MM.1S (cell line): ENCODE data around the gene DLX4.

ENCODE experiments used
- DNase-seq: peaks from one replicate; pipeline ENCODE4 v3.0.0-alpha.2; 2015
- H2AFZ ChIP-seq: fragments of 300-600 bp; sonication (generic); 2 replicates; pipeline ENCODE4 v1.6.0; 2016; ENCODE audit warnings: antibody characterized with exemption, low read length
- H3F3A ChIP-seq: fragments of 300-600 bp; sonication (generic); 2 replicates; pipeline ENCODE4 v1.6.1; 2016; ENCODE audit warnings: mild to moderate bottlenecking, antibody characterized with exemption, low read length, moderate library complexity, mixed read lengths; ENCODE audit not compliant: insufficient read depth
- H3K27ac ChIP-seq: fragments of 300-600 bp; sonication (generic); 2 replicates; pipeline ENCODE4 v1.5.1; 2016; ENCODE audit warnings: mild to moderate bottlenecking, low read length
- H3K27me3 ChIP-seq: fragments of 300-600 bp; sonication (generic); replicated peaks from 2 replicates; pipeline ENCODE4 v1.6.0; 2016; ENCODE audit warnings: low read length; ENCODE audit not compliant: insufficient read depth
- H3K36me3 ChIP-seq: fragments of 300-600 bp; sonication (generic); replicated peaks from 2 replicates; pipeline ENCODE4 v1.6.1; 2016; ENCODE audit warnings: mild to moderate bottlenecking, low read length, mixed read lengths; ENCODE audit not compliant: insufficient read depth
- H3K4me1 ChIP-seq: fragments of 300-600 bp; sonication (generic); 2 replicates; pipeline ENCODE4 v1.6.1; 2016; ENCODE audit warnings: low read length, mixed read lengths
- H3K4me2 ChIP-seq: fragments of 300-600 bp; sonication (generic); 2 replicates; pipeline ENCODE4 v1.6.0; 2016; ENCODE audit warnings: low read depth, low read length
- H3K4me3 ChIP-seq: fragments of 300-600 bp; sonication (generic); 2 replicates; pipeline ENCODE4 v1.5.1; 2016; ENCODE audit warnings: low read length, mixed read lengths
- H3K79me2 ChIP-seq: fragments of 300-600 bp; sonication (generic); 2 replicates; pipeline ENCODE4 v1.6.1; 2016; ENCODE audit warnings: mixed run types, low read length, mixed read lengths
- H3K9ac ChIP-seq: fragments of 300-600 bp; sonication (generic); 2 replicates; pipeline ENCODE4 v1.6.1; 2016; ENCODE audit warnings: low read length, mixed read lengths
- H3K9me2 ChIP-seq: fragments of 300-600 bp; sonication (generic); replicated peaks from 2 replicates; pipeline ENCODE4 v1.6.1; 2016; ENCODE audit warnings: mild to moderate bottlenecking, low read length, mixed read lengths; ENCODE audit not compliant: insufficient read depth
- H3K9me3 ChIP-seq: fragments of 300-600 bp; sonication (generic); replicated peaks from 2 replicates; pipeline ENCODE4 v1.6.1; 2016; ENCODE audit warnings: mild to moderate bottlenecking, low read length, mixed read lengths; ENCODE audit not compliant: insufficient read depth
- H4K20me1 ChIP-seq: fragments of 300-600 bp; sonication (generic); 2 replicates; pipeline ENCODE4 v1.6.1; 2016; ENCODE audit warnings: mild to moderate bottlenecking, low read length, moderate library complexity, mixed read lengths; ENCODE audit not compliant: insufficient read depth
- CTCF ChIP-seq: fragments of 300-600 bp; sonication (generic); IDR thresholded peaks from 2 replicates; pipeline ENCODE4 v1.5.1; 2016; ENCODE audit warnings: antibody characterized with exemption, low read length, mixed read lengths
- EZH2 ChIP-seq: fragments of 300-600 bp; sonication (generic); optimal IDR thresholded peaks from 2 replicates; pipeline ENCODE3; 2017; ENCODE audit warnings: low read depth, mild to moderate bottlenecking, antibody characterized with exemption, low read length, mixed read lengths
- EZH2phosphoT487 ChIP-seq: fragments of 300-600 bp; sonication (generic); IDR thresholded peaks from 2 replicates; pipeline ENCODE4 v1.6.1; 2018; ENCODE audit warnings: antibody characterized with exemption, low read length

Gene DLX4

GRCh38 chr17:49967621-49968404, 1.2 kb upstream of the DLX4 start:
- TF ChIP-seq EZH2 (peak; percentile 56), CTCF (no peak)
- H3K4me3 ChIP-seq: peak overlapping the region; percentile 82; the same call in 1 of the 2 replicates
- peak overlapping the region; percentile 99 for H3K4me2 ChIP-seq
- H2AFZ ChIP-seq: peak overlapping the region; percentile 37; the same call in 1 of the 2 replicates
- H3K27ac ChIP-seq: no peak overlapping the region
- no peaks in the 10 kb centered on the region for H3F3A ChIP-seq
- no peaks in the 10 kb centered on the region for H3K36me3 ChIP-seq
- H4K20me1 ChIP-seq: no peaks in the 10 kb centered on the region
- H3K27me3 ChIP-seq: peaks cover 97% of the 10 kb centered on the region
- H3K79me2 ChIP-seq: no peaks in the 10 kb centered on the region
- H3K4me1 ChIP-seq: no peaks in the 10 kb centered on the region
- no peak overlapping the region for H3K9ac ChIP-seq
- H3K9me3 ChIP-seq: no peaks in the 10 kb centered on the region
- no peaks in the 10 kb centered on the region for H3K9me2 ChIP-seq
- DNase-seq: no peak

- no peak for TF ChIP-seq EZH2
- TF ChIP-seq CTCF: no peak
- H2AFZ ChIP-seq: peak overlapping the region; percentile 93
Observed at GRCh38 chr17:49968405-49969133, 421 bp upstream of the DLX4 start.

GRCh38 chr17:49969795-49970389, 902 bp downstream of the DLX4 start:
- Histone ChIP-seq H3K4me2 (peak overlapping the region; percentile 99; the same call in 1 of the 2 replicates), H2AFZ (no peak overlapping the region), H3K27ac (no peak overlapping the region), H3K4me1 (no peaks in the 10 kb centered on the region), H3K79me2 (no peaks in the 10 kb centered on the region), H3K36me3 (no peaks in the 10 kb centered on the region), H3F3A (no peaks in the 10 kb centered on the region), H3K4me3 (peak overlapping the region; percentile 82), H3K9me2 (no peaks in the 10 kb centered on the region), H3K9ac (no peak overlapping the region), H3K27me3 (peaks cover 97% of the 10 kb centered on the region), H3K9me3 (no peaks in the 10 kb centered on the region), H4K20me1 (no peaks in the 10 kb centered on the region)
- TF ChIP-seq CTCF: no peak
- TF ChIP-seq EZH2: no peak
- TF ChIP-seq EZH2phosphoT487: no peak
- DNase-seq: no peak

More at GRCh38 chr17:49968405-49969133, 421 bp upstream of the DLX4 start:
- Histone ChIP-seq H3K9me3 (no peaks in the 10 kb centered on the region), H3K4me2 (peak overlapping the region; percentile 99), H3K27ac (no peak overlapping the region), H3K9me2 (no peaks in the 10 kb centered on the region), H3F3A (no peaks in the 10 kb centered on the region), H3K9ac (peak overlapping the region; percentile 38; the same call in 1 of the 2 replicates), H3K36me3 (no peaks in the 10 kb centered on the region), H3K79me2 (no peaks in the 10 kb centered on the region), H3K4me1 (no peaks in the 10 kb centered on the region), H3K4me3 (peak overlapping the region; percentile 82), H4K20me1 (no peaks in the 10 kb centered on the region), H3K27me3 (peaks cover 97% of the 10 kb centered on the region)
- peak; percentile 45 for DNase-seq
